Hepatocyte (in vitro differentiated cells): Measurements from ENCODE around the gene DEFB108B.
"Not testable (repeated sequence)": the region's sequence is repeated elsewhere in the genome, so short reads cannot be mapped to it uniquely, and the experiment has no call there.

ENCODE experiments used
- EZH2 ChIP-seq: fragments of 200-600 bp; sonication (generic); IDR thresholded peaks from 2 replicates; pipeline ENCODE4 v1.6.1; 2016; ENCODE audit warnings: antibody characterized with exemption, mild to moderate bottlenecking, borderline replicate concordance
- EZH2phosphoT487 ChIP-seq: fragments of 200-600 bp; sonication (generic); IDR thresholded peaks from one replicate; pipeline ENCODE4 v1.6.1; 2018; ENCODE audit warnings: antibody characterized with exemption, mild to moderate bottlenecking, low read depth, moderate library complexity; ENCODE audit not compliant: unreplicated experiment, severe bottlenecking
- TF ChIP-seq, protein P1 (sequence below): fragments of 200-600 bp; sonication (generic); IDR thresholded peaks from 2 replicates; pipeline ENCODE4 v1.5.1; 2016; ENCODE audit warnings: antibody characterized with exemption, mild to moderate bottlenecking; ENCODE audit not compliant: poor library complexity

- TF ChIP-seq, protein P1, sequence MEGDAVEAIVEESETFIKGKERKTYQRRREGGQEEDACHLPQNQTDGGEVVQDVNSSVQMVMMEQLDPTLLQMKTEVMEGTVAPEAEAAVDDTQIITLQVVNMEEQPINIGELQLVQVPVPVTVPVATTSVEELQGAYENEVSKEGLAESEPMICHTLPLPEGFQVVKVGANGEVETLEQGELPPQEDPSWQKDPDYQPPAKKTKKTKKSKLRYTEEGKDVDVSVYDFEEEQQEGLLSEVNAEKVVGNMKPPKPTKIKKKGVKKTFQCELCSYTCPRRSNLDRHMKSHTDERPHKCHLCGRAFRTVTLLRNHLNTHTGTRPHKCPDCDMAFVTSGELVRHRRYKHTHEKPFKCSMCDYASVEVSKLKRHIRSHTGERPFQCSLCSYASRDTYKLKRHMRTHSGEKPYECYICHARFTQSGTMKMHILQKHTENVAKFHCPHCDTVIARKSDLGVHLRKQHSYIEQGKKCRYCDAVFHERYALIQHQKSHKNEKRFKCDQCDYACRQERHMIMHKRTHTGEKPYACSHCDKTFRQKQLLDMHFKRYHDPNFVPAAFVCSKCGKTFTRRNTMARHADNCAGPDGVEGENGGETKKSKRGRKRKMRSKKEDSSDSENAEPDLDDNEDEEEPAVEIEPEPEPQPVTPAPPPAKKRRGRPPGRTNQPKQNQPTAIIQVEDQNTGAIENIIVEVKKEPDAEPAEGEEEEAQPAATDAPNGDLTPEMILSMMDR: not testable (repeated sequence)
- not testable (repeated sequence) for TF ChIP-seq EZH2, EZH2phosphoT487
These were observed 22.9 kb downstream of the DEFB108B start for GRCh38 chr11:71855880-71856279.
